HEK293T (cell line): ENCODE results near the gene EXD2.

ENCODE experiments used
- CTCF ChIA-PET: fragments of 350-600 bp; formaldehyde crosslinking; extraction: SDS; loops from one replicate; lab custom pipeline; 2021; ENCODE audit warnings: antibody characterized with exemption, inconsistent platforms; lab: Yijun Ruan, JAX
- POLR2A ChIA-PET: fragments of 350-600 bp; formaldehyde crosslinking; extraction: SDS; loops from one replicate; lab custom pipeline; 2020; ENCODE audit warnings: antibody characterized with exemption, inconsistent platforms; lab: Yijun Ruan, JAX
- DNase-seq: peaks from one replicate; pipeline ENCODE4 v3.0.0; 2012; ENCODE audit warnings: mixed read lengths; ENCODE audit errors: extremely low spot score
- ARNT ChIP-seq: fragments of 450-650 bp; IDR thresholded peaks from 2 replicates; pipeline ENCODE4 v1.6.1; 2017; ENCODE audit warnings: mild to moderate bottlenecking
- BHLHE40 ChIP-seq: fragments of 450-650 bp; IDR thresholded peaks from 2 replicates; pipeline ENCODE4 v1.6.1; 2016; ENCODE audit warnings: mild to moderate bottlenecking, moderate library complexity, borderline replicate concordance
- CTBP1 ChIP-seq: fragments of 450-650 bp; IDR thresholded peaks from 2 replicates; pipeline ENCODE4 v1.6.1; 2016; ENCODE audit warnings: borderline replicate concordance
- ELF4 ChIP-seq: fragments of 450-650 bp; IDR thresholded peaks from 2 replicates; pipeline ENCODE4 v1.6.1; 2017; ENCODE audit warnings: antibody characterized with exemption
- FOXA1 ChIP-seq: fragments of 450-650 bp; IDR thresholded peaks from 2 replicates; pipeline ENCODE4 v1.6.1; 2016; ENCODE audit warnings: mild to moderate bottlenecking
- FOXK2 ChIP-seq: fragments of 450-650 bp; IDR thresholded peaks from 2 replicates; pipeline ENCODE4 v1.6.1; 2016; ENCODE audit warnings: mild to moderate bottlenecking
- FOXM1 ChIP-seq: fragments of 450-650 bp; IDR thresholded peaks from 2 replicates; pipeline ENCODE4 v1.6.1; 2017; ENCODE audit warnings: mild to moderate bottlenecking, borderline replicate concordance
- HDGF ChIP-seq: fragments of 450-650 bp; IDR thresholded peaks from 2 replicates; pipeline ENCODE4 v1.6.1; 2017; ENCODE audit warnings: antibody characterized with exemption, borderline replicate concordance
- L3MBTL2 ChIP-seq: fragments of 450-650 bp; conservative IDR thresholded peaks from 2 replicates; pipeline ENCODE4 v1.6.1; 2016; ENCODE audit warnings: mild to moderate bottlenecking
- LEF1 ChIP-seq: fragments of 450-650 bp; IDR thresholded peaks from 2 replicates; pipeline ENCODE4 v1.6.1; 2017; ENCODE audit warnings: mild to moderate bottlenecking, borderline replicate concordance
- NFRKB ChIP-seq: fragments of 450-650 bp; IDR thresholded peaks from 2 replicates; pipeline ENCODE4 v1.6.1; 2016; ENCODE audit warnings: mild to moderate bottlenecking, moderate library complexity
- PKNOX1 ChIP-seq: fragments of 450-650 bp; IDR thresholded peaks from 2 replicates; pipeline ENCODE4 v1.6.1; 2016
- SP1 ChIP-seq: fragments of 450-650 bp; IDR thresholded peaks from 2 replicates; pipeline ENCODE4 v1.6.1; 2017
- SUZ12 ChIP-seq: fragments of 450-650 bp; IDR thresholded peaks from 2 replicates; pipeline ENCODE4 v1.6.1; 2016; ENCODE audit warnings: mild to moderate bottlenecking
- TARDBP ChIP-seq: fragments of 450-650 bp; IDR thresholded peaks from 2 replicates; pipeline ENCODE4 v1.6.1; 2016
- ZNF384 ChIP-seq: fragments of 450-650 bp; IDR thresholded peaks from 2 replicates; pipeline ENCODE4 v1.6.1; 2016

EXD2 gene

GRCh38 chr14:69261761-69262331 lies 70.5 kb downstream of the EXD2 start:
- TF ChIP-seq FOXM1, result no peak
- TF ChIP-seq ELF4, result no peak
- TF ChIP-seq FOXK2, result no peak
- ChIA-PET POLR2A (interaction anchor here (2.1 kb wide), 1 partner anchor 136 kb away, joined by 5 read pairs; the partner anchor contains the start of genes ERH and SLC39A9), CTCF (interaction anchor here (0.6 to 2.5 kb wide), 7 partner anchors 13 to 198 kb away, joined by 3 to 13 read pairs (median 4); no protein-coding TSS in a partner anchor)
- DNase-seq, result no peak

- no peak for DNase-seq
- TF ChIP-seq L3MBTL2 (no peak), PKNOX1 (no peak), LEF1 (no peak), HDGF (no peak), SP1 (no peak), SUZ12 (no peak), FOXM1 (no peak), ARNT (no peak), NFRKB (no peak), TARDBP (no peak), FOXA1 (no peak)
- POLR2A ChIA-PET, result interaction anchor here (2.1 kb wide), 1 partner anchor 136 kb away, joined by 5 read pairs; the partner anchor contains the start of genes ERH and SLC39A9
- CTCF ChIA-PET, result interaction anchor here (0.6 to 2.5 kb wide), 3 partner anchors 16 to 133 kb away, joined by 3 to 13 read pairs (median 4); no protein-coding TSS in a partner anchor
These were observed 71.2 kb downstream of the EXD2 start for GRCh38 chr14:69262516-69262915.

DNA sequence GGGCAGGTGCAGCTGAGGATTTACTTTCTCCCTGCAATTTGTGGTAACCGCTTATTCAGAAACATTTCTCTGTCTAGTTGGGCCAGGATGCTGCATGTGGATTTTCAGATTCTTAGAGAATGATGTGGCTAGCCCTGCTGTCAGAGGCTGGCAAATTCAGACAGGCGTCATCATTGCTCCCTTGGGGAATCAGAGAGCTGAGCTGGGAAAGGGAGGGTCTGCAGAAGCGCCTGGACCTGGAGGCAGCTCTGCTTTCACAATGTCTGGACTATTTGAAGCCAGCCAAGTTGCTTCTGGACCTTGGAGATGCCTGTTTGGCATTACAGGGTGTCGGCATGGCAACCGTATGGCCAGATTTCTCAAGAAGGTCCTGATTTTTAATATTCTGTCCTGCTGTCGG lies 72.1 kb downstream of the EXD2 start:
- CTCF ChIA-PET, result interaction anchor here (2.5 kb wide), 1 partner anchor 24 kb away, joined by 13 read pairs; no protein-coding TSS in a partner anchor
- TF ChIP-seq PKNOX1 (no peak), HDGF (no peak), FOXK2 (no peak), SUZ12 (no peak), ZNF384 (no peak), ELF4 (no peak), ARNT (no peak), TARDBP (no peak), FOXA1 (no peak), BHLHE40 (no peak), LEF1 (no peak), CTBP1 (no peak), L3MBTL2 (no peak), FOXM1 (no peak), SP1 (no peak), NFRKB (no peak)
- DNase-seq, result no peak

DNA sequence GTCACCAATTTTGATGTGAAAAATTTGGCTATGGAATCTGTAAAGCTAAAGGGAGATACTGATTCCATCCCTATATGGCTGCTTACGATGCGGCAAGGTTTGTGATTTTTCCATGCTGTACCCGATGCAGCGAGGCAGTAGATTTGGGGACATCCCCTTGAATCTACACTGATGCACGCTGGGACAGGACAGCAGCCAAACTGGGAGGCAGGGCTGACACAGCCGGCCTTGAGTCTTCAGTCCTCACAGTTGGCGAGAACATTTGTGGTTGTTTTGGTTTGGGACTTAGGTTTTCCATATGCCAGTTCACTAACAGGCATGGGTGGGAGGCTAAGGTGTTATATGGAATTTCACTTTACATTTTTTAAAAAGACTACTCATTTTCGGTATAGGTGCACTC lies 72.5 kb downstream of the EXD2 start:
- TF ChIP-seq PKNOX1, result no peak
- no peak for DNase-seq
- POLR2A ChIA-PET, result interaction anchor here (2.1 kb wide), 1 partner anchor 135 kb away, joined by 5 read pairs; the partner anchor contains the start of genes ERH and SLC39A9
- CTCF ChIA-PET, result no interaction called here

More for the DNA sequence above, 72.1 kb downstream of the EXD2 start:
- POLR2A ChIA-PET, result interaction anchor here (2.1 kb wide), 1 partner anchor 135 kb away, joined by 5 read pairs; the partner anchor contains the start of genes ERH and SLC39A9

DNA sequence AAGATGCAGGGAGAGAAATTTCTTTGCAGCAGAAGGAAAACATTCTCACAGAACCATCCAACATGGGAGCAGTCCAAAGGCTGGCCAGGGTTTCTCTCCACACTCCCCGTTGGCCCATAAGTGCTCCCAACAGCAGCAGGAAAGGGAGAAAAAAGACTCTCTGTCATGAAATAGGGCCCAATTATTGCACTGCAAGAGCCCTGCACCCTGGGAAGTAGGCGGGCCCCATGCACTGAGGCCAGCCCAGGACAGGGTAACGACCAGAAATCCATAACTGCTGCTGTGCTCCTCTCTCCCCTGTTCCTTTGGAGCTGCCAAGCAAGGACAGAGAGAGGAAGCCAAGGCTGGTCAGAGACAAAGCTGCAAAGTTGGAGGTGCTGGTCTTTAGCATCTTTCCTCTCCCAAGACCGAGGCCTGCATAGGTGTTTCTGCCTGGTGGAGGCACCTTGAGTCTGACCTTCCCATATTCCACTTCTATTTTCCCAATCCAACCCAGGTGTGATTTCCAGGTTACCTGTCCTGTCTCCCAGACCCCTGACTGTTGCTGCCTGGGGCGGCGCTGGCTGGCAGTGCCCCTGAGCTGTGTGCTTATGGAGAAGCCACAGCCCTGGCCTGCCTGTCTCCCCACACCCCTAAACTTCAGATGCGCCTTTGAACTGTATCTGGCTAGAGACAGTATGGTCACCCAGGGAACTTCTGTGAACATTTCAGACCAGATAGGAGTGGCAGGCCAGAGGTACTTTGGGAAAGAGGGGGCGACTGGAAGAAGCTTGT lies 75.5 kb downstream of the EXD2 start:
- no peak for DNase-seq
- CTCF ChIA-PET, result interaction anchor here (0.6 kb wide), 1 partner anchor 147 kb away, joined by 3 read pairs; no protein-coding TSS in a partner anchor
- TF ChIP-seq SUZ12 (no peak), FOXM1 (no peak), TARDBP (no peak), ELF4 (no peak), L3MBTL2 (no peak), NFRKB (no peak), HDGF (no peak), CTBP1 (no peak), PKNOX1 (no peak), BHLHE40 (no peak), FOXA1 (no peak), ZNF384 (no peak)
- POLR2A ChIA-PET, result no interaction called here

- DNase-seq, result no peak
- ChIA-PET POLR2A (no interaction called here), CTCF (interaction anchor here (0.6 kb wide), 1 partner anchor 146 kb away, joined by 3 read pairs; no protein-coding TSS in a partner anchor)
- TF ChIP-seq SUZ12 (no peak), ELF4 (no peak), BHLHE40 (no peak), SP1 (no peak), CTBP1 (no peak), FOXK2 (no peak), TARDBP (no peak)
These were observed 76.2 kb downstream of the EXD2 start for GRCh38 chr14:69267492-69267891.
